HCT116 (cell line): Measurements from ENCODE around the gene OPCML. TPM values are rescaled to one million over a fixed set of nuclear protein-coding genes. Genes with fewer than 3 reads are reported as not detected.

Experiments used
- ATAC-seq: fragments of 200-7000 bp; cut with Tn5 transposase; 2 replicates; pipeline ENCODE4 v1.9.1; 2020; ENCODE audit warnings: mild to moderate bottlenecking, moderate library complexity
- BruUV-seq: library from RNA; stranded (reverse); fragments of 400-500 nt; replicated peaks from 2 replicates; lab custom pipeline; 2021; lab: Mats Ljungman, UMichigan
- CTCF ChIA-PET: fragments of 300-600 bp; sonication (Branson Sonifier 250); formaldehyde crosslinking; loops from one replicate; lab custom pipeline; 2021; ENCODE audit warnings: antibody characterized with exemption; lab: Charles Lee
- POLR2A ChIA-PET: fragments of 300-600, 350-600 bp; sonication (Branson Sonifier 250); formaldehyde crosslinking; loops from one replicate; lab custom pipeline; 2021; ENCODE audit warnings: antibody characterized with exemption; lab: Charles Lee
- RAD21 ChIA-PET, 2 experiments: fragments of 300-600 bp; sonication (Branson Sonifier 250); formaldehyde crosslinking; loops; one replicate each; lab custom pipeline; 2023; ENCODE audit warnings: low total read pairs in 2 of 2; ENCODE audit not compliant: uncharacterized antibody in 2 of 2, unreplicated experiment in 2 of 2, low non-redundant PET in 1 of 2; lab: Charles Lee
- DNase-seq: peaks from one replicate; pipeline ENCODE4 v3.0.0-alpha.2; 2010; ENCODE audit warnings: low read depth, low spot score
- H2AFZ ChIP-seq: fragments of 200-600 bp; shearing (Covaris generic), sonication (generic); 2 replicates; pipeline ENCODE4 v1.6.1; 2017; ENCODE audit warnings: low read depth, mixed run types, mixed read lengths, antibody characterized with exemption, low read length; ENCODE audit not compliant: poor library complexity, severe bottlenecking
- H3K27ac ChIP-seq: 2 replicates; pipeline ENCODE4 v1.5.1; 2012; ENCODE audit warnings: low read depth, low read length
- H3K27me3 ChIP-seq: fragments of 200-600 bp; sonication (generic); 2 replicates; pipeline ENCODE4 v1.6.1; 2016; ENCODE audit warnings: mixed run types, low read length, mixed read lengths; ENCODE audit not compliant: insufficient read depth
- H3K36me3 ChIP-seq, 2 experiments: fragments of 200-500 bp in 1 of 2; fragments of 200-600 bp in 1 of 2; sonication (Bioruptor generic) in 1 of 2; sonication (generic) in 1 of 2; 2 replicates each; pipeline versions ENCODE4 v1.5.1 to v1.6.1; 2014 to 2016; ENCODE audit warnings: low read length in 2 of 2, inconsistent platforms in 1 of 2, mixed read lengths in 1 of 2, mixed run types in 1 of 2; ENCODE audit not compliant: insufficient read depth in 2 of 2, control insufficient read depth in 1 of 2
- H3K4me1 ChIP-seq, 2 experiments: fragments of 200-600 bp in 1 of 2; sonication (generic) in 1 of 2; 2 replicates each; pipeline versions ENCODE4 v1.5.1 to v1.6.1; 2012 to 2017; ENCODE audit warnings: low read length in 2 of 2, inconsistent platforms in 1 of 2, mild to moderate bottlenecking in 1 of 2, mixed read lengths in 1 of 2, mixed run types in 1 of 2, moderate library complexity in 1 of 2; ENCODE audit not compliant: insufficient read depth in 2 of 2, control insufficient read depth in 1 of 2
- H3K4me2 ChIP-seq: fragments of 200-600 bp; sonication (generic); 2 replicates; pipeline ENCODE4 v1.6.1; 2017; ENCODE audit warnings: mixed run types, low read length, mixed read lengths
- H3K4me3 ChIP-seq, 2 experiments: fragments of 200-600 bp in 1 of 2; sonication (generic) in 1 of 2; replicated peaks in 1 of 2; 2 replicates each; pipeline ENCODE4 v1.5.1; 2011 to 2016; ENCODE audit warnings: low read length in 2 of 2, control low read depth in 1 of 2, low read depth in 1 of 2, mild to moderate bottlenecking in 1 of 2, mixed read lengths in 1 of 2, mixed run types in 1 of 2
- H3K79me2 ChIP-seq: fragments of 200-600 bp; sonication (generic); 2 replicates; pipeline ENCODE4 v1.6.1; 2017; ENCODE audit warnings: mild to moderate bottlenecking, mixed run types, low read length, moderate library complexity, mixed read lengths; ENCODE audit not compliant: insufficient read depth
- H3K9ac ChIP-seq: fragments of 200-600 bp; sonication (generic); 2 replicates; pipeline ENCODE4 v1.6.1; 2016; ENCODE audit warnings: low read length, mixed read lengths
- H3K9me2 ChIP-seq: fragments of 200-600 bp; sonication (generic), shearing (Covaris generic); 2 replicates; pipeline ENCODE4 v1.6.1; 2017; ENCODE audit warnings: mixed run types, mild to moderate bottlenecking, moderate library complexity; ENCODE audit not compliant: insufficient read depth
- H3K9me3 ChIP-seq, 2 experiments: fragments of 200-500 bp in 1 of 2; fragments of 200-600 bp in 1 of 2; sonication (Bioruptor generic) in 1 of 2; sonication (generic) in 1 of 2; 2 replicates each; pipeline ENCODE4 v1.6.1; 2014 to 2017; ENCODE audit warnings: low read length in 2 of 2, mixed read lengths in 2 of 2, inconsistent platforms in 1 of 2, low read depth in 1 of 2, mild to moderate bottlenecking in 1 of 2, mixed run types in 1 of 2, moderate library complexity in 1 of 2; ENCODE audit not compliant: control insufficient read depth in 1 of 2, insufficient read depth in 1 of 2
- H4K20me1 ChIP-seq: fragments of 200-600 bp; sonication (generic), shearing (Covaris generic); 2 replicates; pipeline ENCODE4 v1.6.1; 2017; ENCODE audit warnings: mixed run types, mild to moderate bottlenecking, moderate library complexity; ENCODE audit not compliant: insufficient read depth
- CBX3 ChIP-seq: IDR thresholded peaks from 2 replicates; pipeline ENCODE4 v1.6.1; 2012; ENCODE audit warnings: low read depth
- ELF1 ChIP-seq: IDR thresholded peaks from 2 replicates; pipeline ENCODE4 v1.6.1; 2012; ENCODE audit warnings: low read depth, borderline replicate concordance
- EZH2 ChIP-seq: fragments of 200-600 bp; sonication (generic); IDR thresholded peaks from 2 replicates; pipeline ENCODE4 v1.6.1; 2017; ENCODE audit warnings: antibody characterized with exemption, mixed run types
- EZH2phosphoT487 ChIP-seq: fragments of 200-600 bp; IDR thresholded peaks from 2 replicates; pipeline ENCODE4 v1.6.1; 2018; ENCODE audit warnings: antibody characterized with exemption, borderline replicate concordance
- JUND ChIP-seq: IDR thresholded peaks from 2 replicates; pipeline ENCODE4 v1.6.1; 2012
- RAD21 ChIP-seq: IDR thresholded peaks from 2 replicates; pipeline ENCODE4 v1.6.1; 2012; ENCODE audit warnings: low read depth, mild to moderate bottlenecking
- SIN3A ChIP-seq: IDR thresholded peaks from 2 replicates; pipeline ENCODE4 v1.6.1; 2012; ENCODE audit warnings: low read depth
- SP1 ChIP-seq: IDR thresholded peaks from 2 replicates; pipeline ENCODE4 v1.6.1; 2012; ENCODE audit warnings: low read depth
- SRF ChIP-seq: IDR thresholded peaks from 2 replicates; pipeline ENCODE4 v1.6.1; 2012; ENCODE audit warnings: low read depth
- ZFX ChIP-seq: fragments of 450-650 bp; IDR thresholded peaks from 2 replicates; pipeline ENCODE4 v1.6.1; 2017
- ZNF274 ChIP-seq: fragments of 200-500 bp; sonication (Bioruptor generic); IDR thresholded peaks from 2 replicates; pipeline ENCODE4 v1.6.1; 2014; ENCODE audit warnings: mild to moderate bottlenecking, low read depth, low read length, inconsistent platforms
- intact Hi-C: fragments of 100-400 bp; cut with micrococcal nuclease; formaldehyde crosslinking; loops from 2 replicates; pipeline ENCODE4 v1.10.0; 2022
- total RNA-seq: library from RNA; stranded (reverse); gene quantifications from one replicate; pipeline ENCODE4 v1.2.1, GENCODE V29; 2021; ENCODE audit not compliant: unreplicated experiment
- TF ChIP-seq, protein P1 (sequence below): IDR thresholded peaks from 2 replicates; pipeline ENCODE4 v1.6.1; 2012; ENCODE audit warnings: low read depth

OPCML gene
- total RNA-seq, 1 experiment from 2014 or later: not detected

DNA sequence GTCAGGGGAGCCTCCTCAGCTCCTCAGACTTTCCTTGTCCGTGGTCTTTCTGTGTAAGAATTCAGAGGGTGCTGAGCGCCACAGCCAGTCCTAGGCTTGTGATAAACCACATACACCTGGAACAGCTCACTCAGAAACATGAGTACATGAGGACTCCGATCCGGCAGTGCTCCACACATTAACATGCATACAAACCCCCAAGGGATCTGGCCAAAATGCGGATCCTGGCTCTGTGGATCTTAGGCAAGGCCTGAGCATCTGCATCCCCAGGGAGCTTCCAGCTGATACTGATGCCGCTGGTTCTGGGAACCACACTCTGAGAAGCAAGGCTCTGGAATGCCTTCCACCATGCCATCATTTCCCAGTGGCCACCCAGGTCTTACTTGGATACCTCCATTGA is 20.6 kb upstream of the OPCML start:
- no peak overlapping the region for H3K27ac ChIP-seq
- no peak overlapping the region for H2AFZ ChIP-seq
- H3K4me2 ChIP-seq: no peak overlapping the region
- H3K79me2 ChIP-seq: no peaks in the 10 kb centered on the region
- H3K27me3 ChIP-seq: no peaks in the 10 kb centered on the region
- ChIA-PET POLR2A (no interaction called here), RAD21 (no interaction called here), CTCF (no interaction called here)
- DNase-seq: no peak
- H3K9ac ChIP-seq: no peak overlapping the region
- ATAC-seq: no peak
- TF ChIP-seq CBX3 (no peak), SRF (no peak)
- H3K9me3 ChIP-seq: peaks cover 0 to 8% of the 10 kb centered on the region in 2 experiments; a peak in 2 of 4 replicates
- no peak overlapping the region for H3K4me3 ChIP-seq
- BruUV-seq: no TSS peak
- intact Hi-C loops: no loop called here
- H4K20me1 ChIP-seq: no peaks in the 10 kb centered on the region
- H3K4me1 ChIP-seq: no peaks in the 10 kb centered on the region
- no peaks in the 10 kb centered on the region for H3K9me2 ChIP-seq
- no peaks in the 10 kb centered on the region for H3K36me3 ChIP-seq

DNA sequence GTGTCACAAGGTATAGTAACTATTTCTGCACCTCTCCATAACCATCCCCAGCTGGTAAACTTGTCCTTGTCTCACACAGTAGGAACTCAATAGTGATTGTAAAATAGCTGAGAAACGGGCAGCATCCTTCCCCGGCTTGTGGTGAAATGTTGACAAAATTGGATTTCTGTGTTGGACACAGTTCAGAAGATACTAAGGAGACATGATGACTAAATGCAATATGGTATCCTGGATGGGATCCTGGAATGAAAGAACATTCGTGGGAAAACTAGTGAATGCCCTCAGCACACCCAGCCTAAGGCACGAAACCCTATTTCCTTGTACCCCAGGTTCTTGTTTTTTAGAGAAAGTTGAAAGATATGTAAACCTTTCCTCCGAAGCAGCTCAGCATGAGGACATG is 18.8 kb upstream of the OPCML start:
- POLR2A ChIA-PET: no interaction called here

More for the DNA sequence above, 18.8 kb upstream of the OPCML start:
- DNase-seq (no peak), ATAC-seq (no peak)
- Histone ChIP-seq H3K27me3 (no peaks in the 10 kb centered on the region), H3K79me2 (no peaks in the 10 kb centered on the region), H3K4me1 (no peaks in the 10 kb centered on the region), H3K9me3 (peaks cover 5 to 8% of the 10 kb centered on the region in 2 experiments; a peak in 2 of 4 replicates), H3K9ac (no peak overlapping the region), H3K4me3 (no peak overlapping the region), H4K20me1 (no peaks in the 10 kb centered on the region), H3K36me3 (no peaks in the 10 kb centered on the region), H3K9me2 (no peaks in the 10 kb centered on the region), H3K27ac (no peak overlapping the region), H3K4me2 (no peak overlapping the region), H2AFZ (no peak overlapping the region)
- RAD21 ChIA-PET: no interaction called here
- CTCF ChIA-PET: no interaction called here
- no TSS peak for BruUV-seq
- intact Hi-C loops: no loop called here
- no peak for TF ChIP-seq ZNF274
- no peak for TF ChIP-seq SIN3A
- no peak for TF ChIP-seq ZFX
- no peak for TF ChIP-seq CBX3
- no peak for TF ChIP-seq ELF1
- no peak for TF ChIP-seq EZH2phosphoT487
- TF ChIP-seq, protein P1, sequence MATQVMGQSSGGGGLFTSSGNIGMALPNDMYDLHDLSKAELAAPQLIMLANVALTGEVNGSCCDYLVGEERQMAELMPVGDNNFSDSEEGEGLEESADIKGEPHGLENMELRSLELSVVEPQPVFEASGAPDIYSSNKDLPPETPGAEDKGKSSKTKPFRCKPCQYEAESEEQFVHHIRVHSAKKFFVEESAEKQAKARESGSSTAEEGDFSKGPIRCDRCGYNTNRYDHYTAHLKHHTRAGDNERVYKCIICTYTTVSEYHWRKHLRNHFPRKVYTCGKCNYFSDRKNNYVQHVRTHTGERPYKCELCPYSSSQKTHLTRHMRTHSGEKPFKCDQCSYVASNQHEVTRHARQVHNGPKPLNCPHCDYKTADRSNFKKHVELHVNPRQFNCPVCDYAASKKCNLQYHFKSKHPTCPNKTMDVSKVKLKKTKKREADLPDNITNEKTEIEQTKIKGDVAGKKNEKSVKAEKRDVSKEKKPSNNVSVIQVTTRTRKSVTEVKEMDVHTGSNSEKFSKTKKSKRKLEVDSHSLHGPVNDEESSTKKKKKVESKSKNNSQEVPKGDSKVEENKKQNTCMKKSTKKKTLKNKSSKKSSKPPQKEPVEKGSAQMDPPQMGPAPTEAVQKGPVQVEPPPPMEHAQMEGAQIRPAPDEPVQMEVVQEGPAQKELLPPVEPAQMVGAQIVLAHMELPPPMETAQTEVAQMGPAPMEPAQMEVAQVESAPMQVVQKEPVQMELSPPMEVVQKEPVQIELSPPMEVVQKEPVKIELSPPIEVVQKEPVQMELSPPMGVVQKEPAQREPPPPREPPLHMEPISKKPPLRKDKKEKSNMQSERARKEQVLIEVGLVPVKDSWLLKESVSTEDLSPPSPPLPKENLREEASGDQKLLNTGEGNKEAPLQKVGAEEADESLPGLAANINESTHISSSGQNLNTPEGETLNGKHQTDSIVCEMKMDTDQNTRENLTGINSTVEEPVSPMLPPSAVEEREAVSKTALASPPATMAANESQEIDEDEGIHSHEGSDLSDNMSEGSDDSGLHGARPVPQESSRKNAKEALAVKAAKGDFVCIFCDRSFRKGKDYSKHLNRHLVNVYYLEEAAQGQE: no peak
- no peak for TF ChIP-seq JUND
- TF ChIP-seq RAD21: no peak
- TF ChIP-seq EZH2: no peak
- TF ChIP-seq SP1: no peak
